IPS DF 4.7 (cell line): ENCODE results near the gene AGRN.
"Not testable (repeated sequence)": the region's sequence is repeated elsewhere in the genome, so short reads cannot be mapped to it uniquely, and the experiment has no call there.

Experiments
- DNase-seq: peaks from one replicate; pipeline ENCODE4 v3.0.0-alpha.2; 2013; ENCODE audit warnings: low spot score; ENCODE audit errors: extremely low read depth

AGRN gene

GRCh38 chr1:1019122-1019999 lies 559 bp upstream of the AGRN start:
- DNase-seq: no peak

GRCh38 chr1:1020415-1021009 lies 592 bp downstream of the AGRN start:
- DNase-seq: no peak

- no peak for DNase-seq
Observed at GRCh38 chr1:1021010-1021919, 1.3 kb downstream of the AGRN start.

GRCh38 chr1:1021920-1022259 lies 2.0 kb downstream of the AGRN start:
- DNase-seq: no peak

GRCh38 chr1:1022302-1023009 lies 2.5 kb downstream of the AGRN start:
- no peak for DNase-seq

GRCh38 chr1:1023700-1024099 lies 3.8 kb downstream of the AGRN start:
- no peak for DNase-seq

- DNase-seq: no peak
Observed at GRCh38 chr1:1024149-1024770, 4.3 kb downstream of the AGRN start.

- no peak for DNase-seq
Observed at GRCh38 chr1:1024771-1025699, 5.1 kb downstream of the AGRN start.

- no peak for DNase-seq
Observed at GRCh38 chr1:1025730-1026129, 5.8 kb downstream of the AGRN start.

- DNase-seq: no peak
Observed at GRCh38 chr1:1026599-1027413, 6.9 kb downstream of the AGRN start.

- no peak for DNase-seq
Observed at GRCh38 chr1:1027791-1028190, 7.9 kb downstream of the AGRN start.

- not testable (repeated sequence) for DNase-seq
Observed at GRCh38 chr1:1030867-1031658, 11.1 kb downstream of the AGRN start.

- DNase-seq: no peak
Observed at GRCh38 chr1:1031659-1032235, 11.8 kb downstream of the AGRN start.

GRCh38 chr1:1032424-1032823 lies 12.5 kb downstream of the AGRN start:
- no peak for DNase-seq

- DNase-seq: no peak
Observed at GRCh38 chr1:1033009-1033587, 13.2 kb downstream of the AGRN start.

GRCh38 chr1:1033731-1034438 lies 14.0 kb downstream of the AGRN start:
- no peak for DNase-seq

- DNase-seq: no peak
Observed at GRCh38 chr1:1034439-1034781, 14.5 kb downstream of the AGRN start.
